SK-N-SH (cell line): ENCODE data around the gene PGP.

Source experiments
- CHD2 ChIP-seq: fragments of 150-350 bp; IDR thresholded peaks from 2 replicates; pipeline ENCODE4 v1.6.1; 2018; ENCODE audit warnings: low read length; ENCODE audit not compliant: partially characterized antibody
- EP300 ChIP-seq, 2 experiments: IDR thresholded peaks; 2 replicates each; pipeline versions ENCODE4 v1.4.0 to v1.6.1; 2012; ENCODE audit warnings: borderline replicate concordance in 1 of 2, low read depth in 1 of 2, low read length in 1 of 2
- GABPA ChIP-seq: IDR thresholded peaks from 2 replicates; pipeline ENCODE4 v1.4.0; 2012; ENCODE audit warnings: low read depth, mild to moderate bottlenecking
- JUND ChIP-seq: IDR thresholded peaks from 2 replicates; pipeline ENCODE4 v1.4.0; 2012
- MAX ChIP-seq: IDR thresholded peaks from 2 replicates; pipeline ENCODE4 v1.4.0; 2012; ENCODE audit warnings: low read depth
- RAD21 ChIP-seq: IDR thresholded peaks from 2 replicates; pipeline ENCODE4 v1.6.1; 2012; ENCODE audit warnings: mild to moderate bottlenecking, low read length
- RXRA ChIP-seq: IDR thresholded peaks from 2 replicates; pipeline ENCODE4 v1.4.0; 2012; ENCODE audit warnings: low read depth, mild to moderate bottlenecking, borderline replicate concordance
- SMC3 ChIP-seq: IDR thresholded peaks from 2 replicates; pipeline ENCODE4 v1.6.1; 2012; ENCODE audit warnings: low read depth, low read length, improper control_type of control experiment
- TEAD4 ChIP-seq: IDR thresholded peaks from 2 replicates; pipeline ENCODE4 v1.4.0; 2012; ENCODE audit warnings: mild to moderate bottlenecking, borderline replicate concordance; ENCODE audit not compliant: insufficient read depth
- TF ChIP-seq, protein P1 (sequence below): fragments of 200-600 bp; sonication (generic); IDR thresholded peaks from 2 replicates; pipeline ENCODE4 v1.6.1; 2017; ENCODE audit warnings: antibody characterized with exemption, mild to moderate bottlenecking, moderate library complexity
- TF ChIP-seq, protein P2 (sequence below): fragments of 150-350 bp; IDR thresholded peaks from 2 replicates; pipeline ENCODE4 v1.6.1; 2016; ENCODE audit warnings: mild to moderate bottlenecking, low read depth, low read length

GRCh38 chr16:2167068-2167638, 47.5 kb downstream of the PGP start:
- TF ChIP-seq, protein P1, sequence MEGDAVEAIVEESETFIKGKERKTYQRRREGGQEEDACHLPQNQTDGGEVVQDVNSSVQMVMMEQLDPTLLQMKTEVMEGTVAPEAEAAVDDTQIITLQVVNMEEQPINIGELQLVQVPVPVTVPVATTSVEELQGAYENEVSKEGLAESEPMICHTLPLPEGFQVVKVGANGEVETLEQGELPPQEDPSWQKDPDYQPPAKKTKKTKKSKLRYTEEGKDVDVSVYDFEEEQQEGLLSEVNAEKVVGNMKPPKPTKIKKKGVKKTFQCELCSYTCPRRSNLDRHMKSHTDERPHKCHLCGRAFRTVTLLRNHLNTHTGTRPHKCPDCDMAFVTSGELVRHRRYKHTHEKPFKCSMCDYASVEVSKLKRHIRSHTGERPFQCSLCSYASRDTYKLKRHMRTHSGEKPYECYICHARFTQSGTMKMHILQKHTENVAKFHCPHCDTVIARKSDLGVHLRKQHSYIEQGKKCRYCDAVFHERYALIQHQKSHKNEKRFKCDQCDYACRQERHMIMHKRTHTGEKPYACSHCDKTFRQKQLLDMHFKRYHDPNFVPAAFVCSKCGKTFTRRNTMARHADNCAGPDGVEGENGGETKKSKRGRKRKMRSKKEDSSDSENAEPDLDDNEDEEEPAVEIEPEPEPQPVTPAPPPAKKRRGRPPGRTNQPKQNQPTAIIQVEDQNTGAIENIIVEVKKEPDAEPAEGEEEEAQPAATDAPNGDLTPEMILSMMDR = no peak
- no peak for TF ChIP-seq EP300 (IDR thresholded peaks at IDR 0.05; ENCODE audit: borderline replicate concordance in 1 of 2, low read depth in 1 of 2, low read length in 1 of 2)
- no peak for TF ChIP-seq RAD21
- TF ChIP-seq CHD2 = no peak
- TF ChIP-seq MAX = no peak
- TF ChIP-seq JUND = no peak
- no peak for TF ChIP-seq RXRA
- TF ChIP-seq, protein P2, sequence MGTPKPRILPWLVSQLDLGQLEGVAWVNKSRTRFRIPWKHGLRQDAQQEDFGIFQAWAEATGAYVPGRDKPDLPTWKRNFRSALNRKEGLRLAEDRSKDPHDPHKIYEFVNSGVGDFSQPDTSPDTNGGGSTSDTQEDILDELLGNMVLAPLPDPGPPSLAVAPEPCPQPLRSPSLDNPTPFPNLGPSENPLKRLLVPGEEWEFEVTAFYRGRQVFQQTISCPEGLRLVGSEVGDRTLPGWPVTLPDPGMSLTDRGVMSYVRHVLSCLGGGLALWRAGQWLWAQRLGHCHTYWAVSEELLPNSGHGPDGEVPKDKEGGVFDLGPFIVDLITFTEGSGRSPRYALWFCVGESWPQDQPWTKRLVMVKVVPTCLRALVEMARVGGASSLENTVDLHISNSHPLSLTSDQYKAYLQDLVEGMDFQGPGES = no peak
- TF ChIP-seq GABPA = no peak
- no peak for TF ChIP-seq SMC3
- TF ChIP-seq TEAD4 = no peak
